Colonic mucosa (tissue), 4 donors: ENCODE results near the gene NUBP2. TPM values are rescaled to one million over a fixed set of nuclear protein-coding genes. Genes with fewer than 3 reads are reported as not detected.
"Not testable (repeated sequence)": the region's sequence is repeated elsewhere in the genome, so short reads cannot be mapped to it uniquely, and the experiment has no call there.

Experiments used
- DNase-seq: peaks from one replicate; pipeline ENCODE4 v3.0.0-alpha.2; 2020
- H3K27ac ChIP-seq: fragments of 200-600 bp; one replicate; pipeline ENCODE4 v1.8.0; 2021
- H3K27me3 ChIP-seq: fragments of 200-600 bp; one replicate; pipeline ENCODE4 v1.8.0; 2021
- H3K36me3 ChIP-seq: fragments of 200-600 bp; one replicate; pipeline ENCODE4 v1.8.0; 2021
- H3K4me1 ChIP-seq: fragments of 200-600 bp; one replicate; pipeline ENCODE4 v1.8.0; 2021; ENCODE audit warnings: mild to moderate bottlenecking
- H3K4me3 ChIP-seq: fragments of 200-600 bp; one replicate; pipeline ENCODE4 v1.8.0; 2021
- H3K9ac ChIP-seq, 2 donors: one replicate each; pipeline ENCODE4 v1.7.0; 2013; ENCODE audit warnings: control low read depth in 2 of 2, low read depth in 2 of 2, low read length in 2 of 2
- H3K9me3 ChIP-seq: fragments of 200-600 bp; one replicate; pipeline ENCODE4 v1.8.0; 2021
- CTCF ChIP-seq: fragments of 200-600 bp; IDR thresholded peaks from one replicate; pipeline ENCODE4 v1.8.0; 2022; ENCODE audit warnings: antibody characterized with exemption, mild to moderate bottlenecking
- intact Hi-C: fragments of 100-400 bp; cut with DNase I; formaldehyde crosslinking; loops from one replicate; pipeline ENCODE4 v1.14.1; 2022
- total RNA-seq, 2 donors: library from RNA; stranded (reverse); fragmentation: NEBNext Ultra II Directional in 1 of 2; extraction: Animal tissue kit (Norgen Biotek cat#: 25700) in 1 of 2; gene quantifications; one replicate each; pipeline ENCODE4 v1.2.1, GENCODE V29; 2021
- donor health status: healthy.
- donor health status: DM: no; HTN: no; CAD: no.
- donor health status: DM: no; HTN: no; CAD: no.

NUBP2 gene
- total RNA-seq, 2 donors from 2014 or later: 30.0 to 72.8 TPM

DNA sequence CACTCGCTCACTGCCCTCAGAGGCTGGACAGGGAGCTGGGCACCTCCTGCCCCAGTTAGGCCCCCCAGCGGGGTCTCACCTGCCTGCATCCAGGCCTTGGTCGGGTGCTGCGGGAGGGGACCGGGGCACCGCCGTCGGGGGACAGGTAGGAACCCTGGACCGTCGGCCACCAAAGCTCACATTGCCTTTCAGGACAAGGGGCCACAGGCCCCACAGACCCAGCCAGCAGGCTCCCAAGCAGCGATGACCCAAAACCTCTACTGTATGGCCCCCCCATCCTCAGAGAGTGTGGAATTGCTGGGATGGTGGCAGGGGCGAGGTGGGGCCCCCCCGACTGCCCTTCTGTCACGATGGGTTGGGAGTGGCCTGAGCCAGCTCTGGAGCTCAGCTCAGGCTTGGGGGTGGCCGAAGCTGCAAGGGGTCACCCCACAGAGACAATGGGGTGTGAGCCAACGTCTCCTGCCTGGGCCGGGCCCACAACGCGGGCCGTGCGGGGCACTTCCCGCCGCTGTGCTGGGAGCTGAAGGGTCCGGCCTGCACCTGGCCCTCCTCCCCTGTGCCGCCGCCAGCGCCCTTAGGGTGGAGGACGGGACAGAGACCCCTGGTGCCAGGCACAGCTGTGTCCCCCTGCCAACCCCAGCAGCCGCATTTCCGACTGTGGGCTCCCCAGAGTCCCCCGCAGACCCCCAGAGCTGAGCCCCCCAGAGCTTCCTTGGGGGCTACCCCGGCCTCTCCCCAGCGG lies 10.2 kb downstream of the NUBP2 start:
- intact Hi-C loops: no loop called here
- peak; percentile 16 for DNase-seq
- peak overlapping the region; percentile 7 for H3K4me3 ChIP-seq

GRCh38 chr16:1793578-1794220 lies 10.9 kb downstream of the NUBP2 start, which contains the start of gene IGFALS:
Gene IGFALS, minus strand, starts transcription at chr16:1793705. Its CDS starts 53 bp downstream, at chr16:1793652.
- Histone ChIP-seq H3K4me3 (peak within 1 kb of the TSS; percentile 7), H3K27me3 (no peaks in the 10 kb centered on the region), H3K9me3 (no peaks in the 10 kb centered on the region), H3K36me3 (no peaks in the 10 kb centered on the region), H3K27ac (no peak within 1 kb of the TSS), H3K9ac (no peak within 1 kb of the TSS), H3K4me1 (no peaks in the 10 kb centered on the region)
- intact Hi-C loops: no loop called here
- TF ChIP-seq CTCF: no peak
- DNase-seq: peak; percentile 21

More for the DNA sequence above, 10.2 kb downstream of the NUBP2 start:
- no peaks in the 10 kb centered on the region for H3K9me3 ChIP-seq
- H3K4me1 ChIP-seq: no peaks in the 10 kb centered on the region
- no peak overlapping the region for H3K9ac ChIP-seq
- H3K27ac ChIP-seq: no peak overlapping the region
- no peaks in the 10 kb centered on the region for H3K27me3 ChIP-seq
- no peak for TF ChIP-seq CTCF
- no peaks in the 10 kb centered on the region for H3K36me3 ChIP-seq

GRCh38 chr16:1794221-1794871 lies 11.6 kb downstream of the NUBP2 start:
- no peak overlapping the region for H3K27ac ChIP-seq
- peak; percentile 12 for DNase-seq
- H3K27me3 ChIP-seq: no peaks in the 10 kb centered on the region
- H3K4me1 ChIP-seq: no peaks in the 10 kb centered on the region
- H3K4me3 ChIP-seq: no peak overlapping the region
- TF ChIP-seq CTCF: no peak
- no peaks in the 10 kb centered on the region for H3K9me3 ChIP-seq
- intact Hi-C loops: no loop called here
- H3K9ac ChIP-seq: no peak overlapping the region
- H3K36me3 ChIP-seq: no peaks in the 10 kb centered on the region

DNA sequence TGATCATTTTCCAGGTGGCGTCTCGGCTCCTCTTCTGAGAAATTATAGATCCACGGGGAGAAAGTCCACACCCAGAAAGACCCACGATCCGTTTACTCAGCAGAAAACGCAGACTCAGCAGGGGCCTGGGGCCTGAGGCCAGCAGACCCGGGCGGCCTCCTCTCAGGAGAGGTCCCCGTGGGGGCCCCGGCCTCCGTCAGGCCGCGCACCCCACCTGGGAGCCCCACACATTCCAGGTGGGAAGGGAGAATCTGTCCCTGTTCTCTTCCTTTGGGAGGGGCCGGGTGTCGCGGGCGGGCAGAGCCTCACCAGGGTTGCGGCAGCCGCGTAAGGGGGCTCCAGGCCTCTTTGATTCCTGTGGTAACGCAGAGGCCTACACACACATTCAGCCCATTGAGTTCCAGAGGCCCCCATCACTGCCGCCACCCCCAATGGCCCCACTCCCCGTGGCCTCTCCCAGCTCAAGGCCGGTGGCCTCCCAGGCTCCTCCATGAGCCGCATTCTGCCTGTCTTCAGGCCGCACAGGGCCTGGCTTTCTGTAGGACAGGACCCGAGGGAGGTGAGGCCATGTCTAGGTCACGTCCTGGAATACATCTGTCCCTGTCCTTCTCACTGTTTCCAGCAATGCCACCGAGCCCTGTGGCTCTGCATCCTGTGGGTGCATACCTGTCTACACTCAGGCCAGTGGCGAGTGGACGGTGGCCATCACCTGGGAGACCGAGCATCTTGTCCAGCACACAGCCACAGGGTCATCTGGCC lies 12.3 kb downstream of the NUBP2 start:
- H3K27me3 ChIP-seq: no peaks in the 10 kb centered on the region
- no peak overlapping the region for H3K9ac ChIP-seq
- H3K36me3 ChIP-seq: no peaks in the 10 kb centered on the region
- TF ChIP-seq CTCF: no peak
- no peak overlapping the region for H3K27ac ChIP-seq
- intact Hi-C loops: no loop called here
- H3K9me3 ChIP-seq: no peaks in the 10 kb centered on the region
- no peaks in the 10 kb centered on the region for H3K4me1 ChIP-seq
- DNase-seq: no peak
- no peak overlapping the region for H3K4me3 ChIP-seq

DNA sequence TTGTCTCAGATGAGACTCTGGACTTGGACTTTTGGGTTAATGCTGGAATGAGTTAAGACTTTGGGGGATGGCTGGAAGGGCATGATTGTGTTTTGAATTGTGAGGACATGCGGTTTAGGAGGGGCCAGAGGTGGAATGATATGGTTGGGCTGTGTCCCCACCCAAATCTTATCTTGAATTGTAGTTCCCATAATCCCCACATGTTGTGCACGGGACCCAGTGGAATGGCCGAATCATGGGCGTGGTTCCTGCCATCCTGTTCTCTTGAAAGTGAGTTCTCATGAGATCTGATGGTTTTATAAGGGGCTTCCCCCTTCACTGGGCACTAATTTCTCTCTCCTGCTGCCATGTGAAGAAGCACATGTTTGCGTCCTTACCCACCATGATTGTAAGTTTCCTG lies 16.5 kb downstream of the NUBP2 start:
- H3K9ac ChIP-seq, H3K27me3 ChIP-seq, DNase-seq, H3K27ac ChIP-seq, H3K4me1 ChIP-seq, intact Hi-C loops, H3K4me3 ChIP-seq, H3K36me3 ChIP-seq, H3K9me3 ChIP-seq: not testable (repeated sequence)
